HepG2 (cell line): ENCODE data around the gene BMI1. TPM values are rescaled to one million over a fixed set of nuclear protein-coding genes. Genes with fewer than 3 reads are reported as not detected.

Experiments used
- BCL3 ChIP-seq: sonication (generic); formaldehyde crosslinking; IDR thresholded peaks from 2 replicates; pipeline ENCODE4 v1.5.1; 2020; ENCODE audit warnings: mild to moderate bottlenecking, missing genetic modification reagents, moderate library complexity
- MED1 ChIP-seq: sonication (generic); formaldehyde crosslinking; IDR thresholded peaks from 2 replicates; pipeline ENCODE4 v1.4.0; 2020; ENCODE audit warnings: missing genetic modification reagents
- NFAT5 ChIP-seq: sonication (generic); formaldehyde crosslinking; IDR thresholded peaks from 2 replicates; pipeline ENCODE4 v1.4.0; 2020; ENCODE audit warnings: missing genetic modification reagents
- NFYC ChIP-seq: IDR thresholded peaks from 2 replicates; pipeline ENCODE4 v1.6.1; 2016; ENCODE audit warnings: missing genetic modification reagents, missing compliant biosample characterization
- NONO ChIP-seq, 2 experiments: fragments of 450-650 bp in 1 of 2; sonication (generic) in 1 of 2; formaldehyde crosslinking in 1 of 2; IDR thresholded peaks in 1 of 2; conservative IDR thresholded peaks in 1 of 2; 2 replicates each; pipeline versions ENCODE4 v1.6.1 to v1.8.0; 2017 to 2022; ENCODE audit warnings: mild to moderate bottlenecking in 1 of 2, missing genetic modification reagents in 1 of 2, moderate library complexity in 1 of 2
- NR2F6 ChIP-seq, 2 experiments: IDR thresholded peaks; 2 replicates each; pipeline ENCODE4 v1.6.1; 2016; ENCODE audit warnings: antibody characterized with exemption in 1 of 2, mild to moderate bottlenecking in 1 of 2
- PAF1 ChIP-seq: IDR thresholded peaks from 2 replicates; pipeline ENCODE4 v1.6.1; 2016; ENCODE audit warnings: missing genetic modification reagents, missing compliant biosample characterization
- PHF20 ChIP-seq: sonication (generic); formaldehyde crosslinking; IDR thresholded peaks from 2 replicates; pipeline ENCODE4 v1.5.0; 2020; ENCODE audit warnings: mild to moderate bottlenecking, missing genetic modification reagents
- SMYD3 ChIP-seq: sonication (generic); formaldehyde crosslinking; IDR thresholded peaks from 2 replicates; pipeline ENCODE4 v1.8.1; 2023; ENCODE audit warnings: mild to moderate bottlenecking, missing genetic modification reagents
- TSC22D2 ChIP-seq: sonication (generic); formaldehyde crosslinking; IDR thresholded peaks from 2 replicates; pipeline ENCODE4 v1.5.1; 2020; ENCODE audit warnings: missing genetic modification reagents, mild to moderate bottlenecking, borderline replicate concordance
- ZNF326 ChIP-seq: sonication (generic); formaldehyde crosslinking; IDR thresholded peaks from 2 replicates; pipeline ENCODE4 v1.4.0; 2020; ENCODE audit warnings: missing genetic modification reagents, borderline replicate concordance
- ZNF414 ChIP-seq: sonication (generic); formaldehyde crosslinking; IDR thresholded peaks from 2 replicates; pipeline ENCODE4 v1.5.0; 2020; ENCODE audit warnings: missing genetic modification reagents
- ZNF646 ChIP-seq: sonication (generic); formaldehyde crosslinking; IDR thresholded peaks from 2 replicates; pipeline ENCODE4 v1.9.0; 2021; ENCODE audit warnings: mild to moderate bottlenecking, missing genetic modification reagents
- ZNF782 ChIP-seq: sonication (generic); formaldehyde crosslinking; IDR thresholded peaks from 2 replicates; pipeline ENCODE4 v1.4.0; 2020; ENCODE audit warnings: missing genetic modification reagents, mild to moderate bottlenecking, borderline replicate concordance
- polyA plus RNA-seq, 8 experiments: library from polyadenylated mRNA; depleted of rRNA in 3 of 8; stranded (reverse) in 7 of 8; unstranded in 1 of 8; fragments of >200 nt; fragmentation: Illumina TruSeq in 4 of 8; extraction: Trizol in 4 of 8; gene quantifications; 2 replicates each; pipeline versions ENCODE4 v1.2.1 to v1.2.3, GENCODE V29; 2011 to 2016; ENCODE audit warnings: low read depth in 4 of 8, missing spikeins in 1 of 8, mixed read lengths in 1 of 8; ENCODE audit not compliant: insufficient read depth in 1 of 8
- total RNA-seq, 5 experiments: library from RNA; depleted of rRNA; stranded (reverse); fragments of >200 nt; fragmentation: Illumina TruSeq; extraction: Trizol; gene quantifications; 2 replicates each; pipeline ENCODE4 v1.2.3, GENCODE V29; 2016; ENCODE audit warnings: low read depth in 1 of 5

BMI1 gene
- total and polyA plus RNA-seq, 2 of the 13 experiments (the other 11 are each of a cell fraction or from before 2014, with no cell fraction given): 30.5 to 44.0 TPM

- TF ChIP-seq NFAT5 (CRISPR knock-in tag): no peak
- TF ChIP-seq PHF20 (CRISPR knock-in tag): peak; percentile 71
- TF ChIP-seq ZNF782: no peak
- no peak for TF ChIP-seq NONO (IDR thresholded peaks at IDR 0.05)
- peak; percentile 91; the same call in 1 of the 2 replicates for TF ChIP-seq NONO (CRISPR knock-in tag; conservative IDR thresholded peaks at IDR 0.05)
- 0 out of 2 replicates have a peak, but pooled peaks have one; percentile 5 for TF ChIP-seq MED1 (CRISPR knock-in tag)
- TF ChIP-seq ZNF326 (CRISPR knock-in tag): no peak
- peak; percentile 16; the same call in 1 of the 2 replicates for TF ChIP-seq NFYC (CRISPR knock-in tag)
- no peak for TF ChIP-seq PAF1 (CRISPR knock-in tag)
- peak; percentile 58; the same call in 1 of the 2 replicates for TF ChIP-seq ZNF646 (CRISPR knock-in tag)
- TF ChIP-seq TSC22D2 (CRISPR knock-in tag): no peak
- TF ChIP-seq NR2F6 (IDR thresholded peaks at IDR 0.05): no peak; the same call in 1 of the 2 replicates
- TF ChIP-seq NR2F6 (CRISPR knock-in tag; IDR thresholded peaks at IDR 0.05): peak; percentile 81
- no peak for TF ChIP-seq SMYD3
- peak; percentile 94; the same call in 1 of the 2 replicates for TF ChIP-seq BCL3 (CRISPR knock-in tag)
- no peak for TF ChIP-seq ZNF414 (CRISPR knock-in tag)
Observed at GRCh38 chr10:22316286-22317075, 4.4 kb upstream of the BMI1 start, which contains the start of gene COMMD3 (continued).
